GM12873 (cell line): ENCODE measurements around the gene TOX2.

ENCODE experiments used
- TF ChIP-seq, protein P1 (sequence below): IDR thresholded peaks from 2 replicates; pipeline ENCODE4 v1.5.1; 2012; ENCODE audit warnings: low read depth, mild to moderate bottlenecking, moderate library complexity, low read length, control low read depth; ENCODE audit not compliant: insufficient read depth; ENCODE audit errors: missing control alignments

TOX2 gene

DNA sequence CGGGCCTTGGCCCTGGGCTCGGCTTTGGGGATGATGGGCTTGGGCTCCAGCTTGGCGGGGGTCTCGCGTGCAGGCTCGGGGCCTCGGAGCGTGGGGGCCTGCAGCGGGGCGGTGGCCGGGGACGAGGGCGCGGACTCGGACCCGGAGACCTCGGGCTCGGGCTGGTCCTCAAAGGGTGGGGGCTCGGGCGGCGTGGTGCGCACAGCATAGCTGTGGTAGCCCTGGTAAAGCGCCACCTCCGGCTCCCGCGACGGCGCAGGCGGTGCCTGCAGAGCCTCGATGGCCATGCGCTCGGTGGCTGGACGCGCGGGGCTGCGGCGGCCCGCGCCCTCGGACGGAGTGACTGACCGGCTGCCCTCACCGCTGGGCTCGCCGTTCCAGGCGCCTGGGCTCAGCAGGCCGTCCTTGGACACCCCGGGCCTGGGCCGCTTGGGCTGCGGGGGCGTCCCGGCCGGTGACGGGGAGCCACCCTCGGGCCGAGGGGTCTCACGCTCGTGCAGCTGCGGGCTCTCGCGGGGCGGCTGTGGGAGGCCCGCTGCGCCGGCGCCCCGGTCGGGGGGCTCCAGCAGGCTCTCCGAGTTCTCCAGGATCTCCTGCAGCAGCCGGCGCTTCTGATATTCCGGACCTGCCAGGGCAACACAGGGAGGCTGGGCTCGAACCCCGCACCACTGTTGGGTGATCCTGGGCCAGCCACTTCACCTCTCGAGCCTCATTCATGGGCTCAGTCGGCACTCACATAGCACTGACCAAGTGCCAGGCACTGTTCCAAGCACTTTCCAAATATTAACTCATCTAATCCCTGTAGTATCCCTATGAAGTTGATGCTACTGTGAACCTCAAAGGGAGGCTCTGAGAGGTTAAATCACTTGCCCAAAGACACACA lies 201.4 kb downstream of the TOX2 start:
- TF ChIP-seq, protein P1, sequence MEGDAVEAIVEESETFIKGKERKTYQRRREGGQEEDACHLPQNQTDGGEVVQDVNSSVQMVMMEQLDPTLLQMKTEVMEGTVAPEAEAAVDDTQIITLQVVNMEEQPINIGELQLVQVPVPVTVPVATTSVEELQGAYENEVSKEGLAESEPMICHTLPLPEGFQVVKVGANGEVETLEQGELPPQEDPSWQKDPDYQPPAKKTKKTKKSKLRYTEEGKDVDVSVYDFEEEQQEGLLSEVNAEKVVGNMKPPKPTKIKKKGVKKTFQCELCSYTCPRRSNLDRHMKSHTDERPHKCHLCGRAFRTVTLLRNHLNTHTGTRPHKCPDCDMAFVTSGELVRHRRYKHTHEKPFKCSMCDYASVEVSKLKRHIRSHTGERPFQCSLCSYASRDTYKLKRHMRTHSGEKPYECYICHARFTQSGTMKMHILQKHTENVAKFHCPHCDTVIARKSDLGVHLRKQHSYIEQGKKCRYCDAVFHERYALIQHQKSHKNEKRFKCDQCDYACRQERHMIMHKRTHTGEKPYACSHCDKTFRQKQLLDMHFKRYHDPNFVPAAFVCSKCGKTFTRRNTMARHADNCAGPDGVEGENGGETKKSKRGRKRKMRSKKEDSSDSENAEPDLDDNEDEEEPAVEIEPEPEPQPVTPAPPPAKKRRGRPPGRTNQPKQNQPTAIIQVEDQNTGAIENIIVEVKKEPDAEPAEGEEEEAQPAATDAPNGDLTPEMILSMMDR: no peak

DNA sequence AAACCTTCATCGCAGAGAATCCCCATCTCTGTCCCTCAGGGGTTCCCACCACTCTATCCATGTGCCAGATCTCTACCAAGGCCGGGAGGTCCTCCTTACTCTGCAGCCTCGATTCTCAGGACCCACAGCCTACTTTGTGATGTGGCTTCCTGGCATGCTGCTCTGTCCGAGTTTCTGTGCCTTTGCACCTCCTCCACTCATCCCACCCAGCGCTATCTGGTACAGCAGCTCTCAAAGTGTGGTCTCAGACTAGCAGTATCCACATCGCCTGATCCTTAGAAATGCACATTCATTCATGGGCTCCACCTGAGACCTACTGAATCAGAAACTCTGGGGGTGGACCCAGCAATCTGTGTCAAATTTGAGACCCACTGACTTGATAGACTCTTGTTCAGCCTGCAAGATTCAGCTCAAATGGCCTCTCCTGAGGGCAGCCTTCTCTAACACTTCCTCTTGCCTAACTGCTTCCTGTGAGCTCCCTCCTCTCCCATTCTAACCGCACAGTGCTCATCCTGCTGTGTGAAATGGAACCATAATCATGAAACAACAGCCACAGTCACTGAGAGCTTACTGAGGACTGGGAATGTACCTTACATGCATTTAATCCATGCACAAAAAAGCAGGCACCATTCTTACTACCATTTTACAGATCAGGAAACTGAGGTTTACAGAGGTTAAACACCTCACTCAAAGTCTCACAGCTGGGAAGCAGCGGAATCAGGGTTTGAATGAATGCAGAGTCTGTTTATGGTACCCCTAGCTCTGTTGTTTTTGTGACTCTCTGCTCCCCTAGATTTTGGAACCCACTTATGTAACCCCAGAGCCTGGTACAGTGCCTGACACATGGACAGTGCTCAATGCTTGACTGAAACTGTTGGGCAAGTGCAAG lies 202.9 kb downstream of the TOX2 start:
- TF ChIP-seq, protein P1: no peak

GRCh38 chr20:44118185-44119033 lies 203.8 kb downstream of the TOX2 start:
- TF ChIP-seq, protein P1: no peak
